NCI-H446 treated with DMSO at 0.1 percent for 48 hours (cell line): ENCODE results near the gene ACTN2.
"Not testable (repeated sequence)": the region's sequence is repeated elsewhere in the genome, so short reads cannot be mapped to it uniquely, and the experiment has no call there.

Source experiments
- DNase-seq: peaks from one replicate; lab custom pipeline; 2025; lab: John Stamatoyannopoulos, UW

ACTN2 gene

GRCh38 chr1:236685917-236686814 is at the start of gene ACTN2:
Gene ACTN2 (plus strand): TSS chr1:236686499. CDS start chr1:236686674, 175 bp downstream.
- DNase-seq: peak; percentile 4

DNA sequence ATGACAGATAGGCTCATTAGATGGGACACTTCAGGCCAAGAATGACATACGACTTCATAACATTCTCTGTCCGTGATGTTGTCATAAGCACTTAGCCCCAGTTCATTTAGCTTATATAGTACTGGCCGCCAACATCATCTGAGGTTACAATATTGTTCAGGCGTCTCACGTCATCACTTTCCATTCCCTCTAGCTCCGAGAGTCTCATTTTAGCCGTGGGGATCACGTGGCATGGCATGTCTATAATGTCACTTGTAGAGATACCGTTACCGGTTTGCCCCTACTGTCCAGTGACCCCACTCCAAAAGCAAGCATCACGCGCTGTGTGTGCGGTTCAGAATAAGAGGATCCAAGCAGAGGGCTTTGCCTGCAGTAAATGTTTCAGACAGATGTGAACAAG is 47.4 kb upstream of the ACTN2 start:
- no peak for DNase-seq

DNA sequence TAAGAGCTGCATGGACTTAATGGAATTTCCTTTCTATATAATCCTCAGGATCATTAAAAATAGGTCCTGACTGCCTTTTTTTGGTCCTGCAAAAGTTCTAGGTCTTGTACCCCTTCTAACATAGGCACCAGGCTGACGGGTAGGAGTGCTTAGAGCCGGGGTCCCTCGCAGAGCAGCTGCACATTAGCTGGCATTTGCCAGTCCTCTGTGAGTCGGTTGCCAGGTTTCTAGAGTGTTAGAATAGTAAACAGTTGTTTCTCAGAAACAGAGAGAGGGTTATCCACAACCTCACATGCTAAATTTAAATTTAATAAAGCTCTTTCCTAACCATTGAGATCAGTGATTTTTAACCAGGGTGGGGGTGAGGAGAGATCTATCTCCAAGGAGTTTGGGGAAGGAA is 46.6 kb upstream of the ACTN2 start:
- no peak for DNase-seq

GRCh38 chr1:236642763-236643162 is 43.5 kb upstream of the ACTN2 start:
- no peak for DNase-seq

DNA sequence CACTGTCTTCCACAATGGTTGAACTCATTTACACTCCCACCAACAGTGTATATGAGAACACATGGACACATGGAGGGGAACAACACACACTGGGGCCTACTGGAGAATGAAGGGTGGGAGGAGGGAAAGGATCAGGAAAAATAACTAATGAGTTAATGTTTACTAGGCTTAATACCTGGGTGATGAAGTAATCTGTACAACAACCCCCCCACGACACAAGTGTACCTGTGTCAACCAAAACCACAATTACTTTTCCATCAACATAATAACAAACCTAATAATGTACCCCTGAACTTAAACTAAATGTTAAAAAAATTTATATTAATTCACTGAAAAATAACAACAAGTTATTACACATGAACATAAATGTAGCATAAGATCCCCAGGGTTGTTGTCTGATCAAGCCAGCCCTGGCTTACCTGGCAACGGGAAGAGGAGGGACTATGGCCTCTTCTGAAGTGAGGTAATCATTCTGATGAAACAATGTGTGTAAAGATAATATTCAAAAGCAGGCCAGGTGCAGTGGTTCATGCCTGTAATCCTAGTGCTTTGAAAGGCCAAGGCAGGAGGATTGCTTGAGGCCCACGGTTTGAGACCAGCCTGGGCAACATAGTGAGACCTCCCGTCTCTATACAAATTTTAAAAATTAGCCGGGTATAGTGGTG is 41.2 kb upstream of the ACTN2 start:
- DNase-seq: no peak

DNA sequence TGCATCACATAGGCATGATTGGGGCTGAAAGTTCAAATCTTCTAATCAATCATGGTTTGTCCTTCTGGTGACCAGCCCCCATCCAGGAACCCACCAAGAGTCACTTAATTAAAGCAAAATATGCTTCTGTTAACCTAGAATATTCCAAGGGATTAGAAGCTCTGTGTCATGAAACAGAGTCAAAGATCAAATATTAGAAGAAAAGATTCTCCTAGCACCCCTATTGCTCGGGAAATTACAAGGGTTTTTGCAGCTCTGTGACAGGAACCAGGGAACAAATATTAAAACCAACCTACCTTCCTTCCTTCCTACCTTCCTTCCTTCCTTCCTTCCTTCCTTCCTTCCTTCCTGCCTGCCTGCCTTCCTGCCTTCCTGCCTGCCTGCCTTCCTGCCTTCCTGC is 31.8 kb upstream of the ACTN2 start:
- no peak for DNase-seq

GRCh38 chr1:236654957-236655356 is 31.3 kb upstream of the ACTN2 start:
- no peak for DNase-seq

- DNase-seq: no peak
Observed at GRCh38 chr1:236657398-236657797, 28.9 kb upstream of the ACTN2 start.

DNA sequence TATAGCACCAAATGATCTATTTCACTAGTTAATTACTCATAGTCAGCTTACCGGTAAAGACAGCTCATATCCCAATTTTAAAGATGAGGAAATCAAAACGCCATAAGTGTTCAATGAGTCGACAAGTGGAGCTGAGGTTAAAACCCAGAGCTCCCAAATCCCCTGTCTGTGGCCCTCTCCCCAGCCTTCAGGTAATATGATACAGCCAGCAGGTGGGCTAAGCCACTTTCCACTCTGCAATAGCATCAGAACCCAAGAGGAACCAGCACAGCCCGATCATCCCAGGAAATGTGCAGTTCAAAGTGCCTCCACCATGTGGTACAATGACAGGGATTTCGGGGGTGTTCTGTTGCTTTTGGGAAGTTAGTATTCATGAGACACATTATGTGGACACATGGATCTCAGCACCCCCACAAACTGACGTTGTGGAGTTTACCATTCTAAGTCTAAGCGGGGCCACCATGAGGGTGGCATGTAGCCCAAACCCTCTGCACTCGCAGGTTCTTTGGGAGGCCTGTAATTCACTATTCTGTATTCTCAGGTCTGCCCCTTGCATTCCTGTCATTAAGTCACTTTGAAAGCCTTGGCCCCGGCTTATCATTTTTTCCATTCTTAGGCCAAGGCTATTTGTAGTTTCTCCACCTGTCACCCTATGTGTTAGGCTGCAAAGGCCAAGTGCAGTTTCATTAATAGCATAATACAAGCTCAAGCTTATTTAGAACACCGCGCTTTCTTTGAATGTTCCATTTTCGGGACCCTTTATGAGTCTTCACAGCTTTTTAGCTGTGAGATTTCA is 26.3 kb upstream of the ACTN2 start:
- no peak for DNase-seq

DNA sequence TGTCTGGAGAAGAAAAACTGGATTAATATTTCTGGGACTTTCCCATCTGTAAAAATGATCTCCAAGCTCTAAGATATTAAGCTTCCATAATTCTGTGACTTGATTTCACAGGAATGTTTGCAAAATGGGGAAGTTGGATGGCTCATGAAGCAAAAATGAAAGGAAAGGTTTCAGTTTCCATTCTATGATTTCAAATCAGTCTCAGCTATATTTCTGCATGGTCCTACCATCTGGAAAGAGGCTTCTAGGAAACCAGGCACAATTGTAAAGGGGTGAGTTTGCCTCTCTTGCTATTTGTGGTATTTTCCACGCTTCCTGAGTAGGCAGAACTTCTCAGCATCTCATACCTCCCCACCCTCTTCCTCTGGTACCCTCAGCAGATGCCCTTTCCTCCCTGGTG is 22.4 kb upstream of the ACTN2 start:
- DNase-seq: no peak

- not testable (repeated sequence) for DNase-seq
Observed at GRCh38 chr1:236668909-236669308, 17.4 kb upstream of the ACTN2 start.

- no peak for DNase-seq
Observed at GRCh38 chr1:236670060-236670459, 16.2 kb upstream of the ACTN2 start.

- no peak for DNase-seq
Observed at GRCh38 chr1:236673289-236673919, 12.9 kb upstream of the ACTN2 start.

DNA sequence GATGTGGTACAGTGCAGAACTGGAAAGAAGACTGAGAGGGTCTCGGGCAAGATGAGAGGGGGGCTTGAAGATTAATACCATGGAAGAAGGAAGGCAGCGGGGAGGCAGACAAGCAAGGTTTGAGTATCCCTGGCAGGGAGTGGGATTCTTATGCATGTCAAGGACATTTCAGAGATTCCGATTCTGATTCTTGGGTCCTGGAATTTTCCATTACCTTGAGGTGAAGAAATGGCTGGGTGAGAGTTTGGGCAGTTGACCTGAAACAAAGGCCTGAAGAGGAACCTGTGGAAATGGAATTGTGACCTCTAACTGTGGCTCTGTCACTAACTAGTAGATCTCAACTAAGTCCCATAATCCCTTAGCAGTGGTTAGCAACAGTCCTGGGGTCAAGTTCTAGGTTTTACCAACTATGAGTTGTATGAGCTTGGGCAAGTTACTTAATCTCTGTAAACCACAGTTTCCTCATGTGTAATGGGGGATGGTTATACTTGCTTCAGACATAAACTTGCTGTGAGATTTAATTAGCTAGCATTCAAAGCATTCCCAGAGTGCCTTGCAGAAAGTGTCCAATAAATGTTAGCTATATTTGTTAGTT is 8.6 kb upstream of the ACTN2 start:
- DNase-seq: no peak

DNA sequence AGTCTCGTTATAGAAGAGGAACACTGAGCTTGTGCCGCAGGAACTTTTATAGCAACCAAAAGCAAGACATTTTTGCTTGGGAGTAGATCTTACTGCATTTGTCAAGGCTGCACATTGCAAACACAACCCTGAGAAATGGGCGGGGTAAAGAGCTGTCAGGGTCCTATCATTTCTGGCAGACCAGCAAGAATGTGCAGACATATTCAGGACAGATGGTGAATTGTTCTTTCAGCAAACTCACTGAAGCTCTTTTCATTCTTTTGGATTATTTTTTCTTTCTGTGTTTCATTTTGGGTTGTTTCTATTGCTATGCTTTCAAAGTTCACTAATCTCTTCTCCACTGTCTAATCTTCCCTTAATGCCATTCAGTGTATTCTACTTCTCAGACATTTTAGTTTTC is 5.1 kb upstream of the ACTN2 start:
- DNase-seq: no peak

- DNase-seq: no peak
Observed at GRCh38 chr1:236685205-236685916, 938 bp upstream of the ACTN2 start.

- DNase-seq: no peak
Observed at GRCh38 chr1:236686815-236687160, 489 bp downstream of the ACTN2 start.

GRCh38 chr1:236687273-236687672 is 974 bp downstream of the ACTN2 start:
- DNase-seq: no peak

- no peak for DNase-seq
Observed at GRCh38 chr1:236688705-236689104, 2.4 kb downstream of the ACTN2 start.

DNA sequence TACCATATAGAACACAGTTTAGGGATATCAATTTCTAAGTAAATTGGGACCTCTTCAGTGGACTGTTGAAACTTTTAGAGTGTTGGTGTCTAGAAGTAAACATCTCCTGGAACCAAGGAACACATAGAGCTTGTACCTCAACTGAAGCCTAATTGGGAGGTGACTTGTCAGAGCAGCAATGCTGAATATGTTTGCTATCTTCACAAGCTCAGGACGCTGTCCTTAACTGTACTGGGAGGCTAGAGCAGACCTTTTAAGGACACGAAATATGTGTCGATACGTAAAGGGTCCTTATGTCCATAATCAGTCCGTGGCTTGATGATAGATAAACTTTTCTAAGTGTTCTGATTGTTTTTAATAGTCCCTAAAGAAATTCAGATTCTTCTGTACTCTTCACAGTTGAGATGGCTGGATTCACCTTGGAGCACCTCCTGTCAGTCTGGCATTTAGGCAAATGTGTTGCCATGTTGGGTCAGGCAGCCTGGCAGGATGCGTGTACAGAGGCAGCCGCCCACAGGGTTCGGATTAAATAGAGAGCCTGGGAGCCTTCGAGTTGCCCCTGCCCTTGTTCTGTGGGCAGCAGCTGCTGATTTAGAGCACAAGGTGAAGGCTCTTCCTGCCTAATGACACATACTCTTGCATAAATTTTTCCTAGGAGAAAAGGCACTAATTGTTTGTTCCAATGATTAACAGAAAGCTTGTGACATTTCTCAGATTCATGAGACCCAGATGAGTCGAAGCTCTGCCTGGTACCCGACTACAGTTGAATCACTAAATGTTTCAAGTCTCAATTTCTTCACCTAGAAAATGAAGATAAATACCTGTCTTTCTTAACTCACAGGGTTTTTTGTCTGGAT is 3.6 kb downstream of the ACTN2 start:
- no peak for DNase-seq
